COR-L47 (cell line): Measurements from ENCODE around the gene AHRR.
A peak's percentile ranks its signal among the peaks of the same experiment; 100 is the strongest.

ENCODE experiments used
- DNase-seq: peaks from one replicate; lab custom pipeline; 2025; lab: John Stamatoyannopoulos, UW

The AHRR gene

DNA sequence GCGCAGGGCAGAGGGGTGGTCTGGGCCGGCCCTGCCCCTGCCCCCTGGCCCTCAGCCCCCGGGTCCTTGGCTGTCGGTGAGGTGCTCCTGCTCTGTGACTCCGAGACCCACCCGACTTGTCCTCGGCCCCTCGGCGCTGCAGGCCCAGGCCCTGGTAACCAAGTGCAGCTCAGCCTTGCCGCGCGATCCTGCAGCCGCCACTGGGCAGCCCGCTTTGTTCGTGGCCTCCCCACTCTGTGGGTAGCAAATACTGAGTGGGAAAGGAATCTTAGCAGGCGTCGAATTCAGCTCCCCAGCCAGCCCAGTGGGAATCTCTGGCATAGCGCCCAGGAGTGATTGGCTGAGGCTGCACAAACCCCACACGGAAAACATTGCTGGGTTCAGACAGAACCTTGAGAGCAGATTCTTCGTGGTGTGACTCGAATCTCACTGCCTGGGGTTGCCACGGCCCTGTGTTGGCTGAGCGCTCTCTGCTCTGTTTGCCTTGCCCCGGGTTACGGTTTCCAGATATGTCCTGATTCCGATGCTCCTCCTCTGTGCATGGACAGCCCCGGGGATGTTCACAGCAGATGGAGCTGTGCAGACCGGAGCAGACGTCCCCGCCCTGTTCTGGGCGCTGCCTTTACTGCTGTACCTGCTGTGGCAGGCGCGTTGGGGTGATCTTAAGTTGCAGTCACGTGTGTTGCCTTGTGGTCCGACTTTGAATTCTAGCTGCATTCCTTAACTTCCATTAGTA, 108.1 kb downstream of the AHRR start:
- peak; percentile 60 for DNase-seq

DNA sequence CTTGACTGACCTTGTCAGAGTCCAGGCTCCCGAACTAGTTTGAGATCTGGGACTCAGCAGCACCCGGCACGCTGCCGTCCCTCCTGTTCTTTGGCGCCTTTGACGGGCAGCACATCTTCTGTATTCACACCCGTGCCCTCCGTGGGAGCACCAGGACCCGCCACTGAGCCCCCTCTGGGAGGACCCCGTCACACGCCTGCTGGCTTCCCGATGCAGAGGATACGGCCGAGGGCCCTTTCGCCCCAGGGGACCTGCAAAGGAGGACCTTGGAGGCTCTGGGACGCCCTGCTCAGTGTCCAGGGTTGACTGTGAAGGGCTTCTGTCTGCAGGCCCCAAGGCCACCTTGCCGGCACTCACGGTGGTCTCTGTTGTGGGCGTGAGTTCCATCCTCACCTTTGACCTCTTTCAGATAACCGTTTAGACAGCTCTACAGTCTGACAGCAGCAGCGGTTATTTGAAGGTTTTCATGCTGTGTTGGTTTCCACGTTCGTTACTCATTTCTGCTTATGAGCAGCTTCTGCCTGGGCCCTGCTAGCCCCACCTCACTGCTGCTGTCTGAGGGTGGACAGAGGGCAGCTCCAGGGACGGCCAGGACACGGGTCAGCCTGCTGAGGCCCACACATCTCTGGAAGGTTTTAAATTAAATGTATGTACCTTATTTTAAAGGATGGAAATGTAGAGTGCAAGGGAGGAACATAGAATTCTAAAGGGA, 108.9 kb downstream of the AHRR start:
- DNase-seq = no peak

DNA sequence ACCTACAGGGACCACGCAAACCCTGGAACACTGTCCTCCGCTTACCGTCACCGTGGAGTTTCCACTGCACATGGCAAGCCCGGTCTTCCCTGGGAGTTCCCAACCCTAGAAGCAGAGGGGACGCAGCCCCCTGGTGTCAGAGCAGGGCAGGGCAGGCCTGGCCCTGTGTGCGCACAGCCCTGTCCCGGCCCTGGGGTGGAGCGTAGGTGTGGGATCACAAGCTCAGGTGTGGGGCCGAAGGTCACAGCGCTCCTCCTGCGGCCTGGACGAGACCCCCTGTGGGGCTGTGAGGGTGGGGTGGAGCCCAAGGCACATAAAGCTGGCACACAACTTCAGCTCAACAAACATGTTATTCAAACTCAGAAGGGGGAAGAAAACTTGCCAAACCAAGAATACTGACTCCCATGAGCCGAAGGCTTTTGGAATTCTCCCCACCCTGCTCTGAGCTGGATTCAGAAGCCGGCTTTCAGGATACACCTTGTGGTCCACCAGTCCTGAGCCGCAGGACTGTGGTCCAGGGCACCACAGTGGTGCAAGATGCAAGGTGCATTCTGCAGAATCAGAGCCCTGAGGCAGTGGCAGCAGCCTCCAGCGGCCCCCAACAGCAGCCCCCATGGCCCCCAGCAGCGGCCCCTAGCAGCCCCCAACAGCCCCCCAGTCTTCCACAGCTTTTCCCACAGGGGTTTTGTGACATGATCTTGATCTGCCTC, 109.6 kb downstream of the AHRR start:
- peak; percentile 55 for DNase-seq

DNA sequence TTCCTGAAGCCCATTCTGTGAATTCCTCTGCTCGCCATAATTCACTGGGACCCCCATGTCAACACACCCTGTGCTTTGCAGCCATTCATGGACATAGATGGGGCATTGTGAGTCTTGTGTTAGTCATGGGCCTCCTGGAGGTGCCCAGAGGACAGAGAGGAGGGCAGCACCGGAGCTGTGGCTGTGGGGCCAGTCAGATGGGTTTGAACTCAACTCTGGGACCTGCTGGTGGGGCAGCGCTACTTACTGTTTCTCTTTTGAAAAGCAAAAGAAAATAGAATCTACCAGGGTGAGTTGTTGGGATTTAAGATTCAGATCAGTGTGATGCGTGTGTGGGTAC, 110.2 kb downstream of the AHRR start:
- no peak for DNase-seq

DNA sequence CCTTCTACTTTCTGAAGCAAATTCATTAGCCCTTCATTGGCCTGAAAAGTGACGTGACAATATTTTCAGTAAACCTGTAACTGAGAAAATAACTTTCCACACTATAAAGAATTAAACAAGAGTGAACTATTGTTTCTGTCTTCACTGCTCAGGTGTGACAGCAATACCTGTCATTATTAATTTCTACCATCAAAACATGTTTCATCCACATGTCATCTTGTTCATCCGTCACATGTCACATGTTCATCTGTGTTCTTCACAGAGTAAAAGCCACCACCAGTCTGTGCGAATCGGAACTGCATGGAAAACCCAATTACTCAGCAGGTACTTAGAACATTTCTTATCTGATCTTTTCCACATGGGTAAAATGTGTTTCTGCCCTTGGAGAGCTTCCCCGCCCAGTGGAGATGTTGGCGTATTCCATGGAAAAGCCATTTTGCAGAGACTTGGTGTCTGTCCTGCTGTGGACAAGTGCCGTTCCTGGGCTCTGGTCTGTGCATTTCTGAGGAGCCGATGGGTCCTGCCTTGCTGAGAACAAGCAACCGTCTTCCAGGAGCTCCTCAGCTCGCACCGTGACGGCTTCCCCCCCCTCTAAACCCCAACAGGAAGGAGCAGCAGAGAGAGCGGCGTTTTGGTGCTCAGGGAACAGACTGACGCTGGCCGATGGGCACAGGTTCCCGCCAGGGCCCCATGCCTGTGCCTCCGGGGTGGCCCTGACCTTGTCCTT, 110.8 kb downstream of the AHRR start:
- DNase-seq = no peak

DNA sequence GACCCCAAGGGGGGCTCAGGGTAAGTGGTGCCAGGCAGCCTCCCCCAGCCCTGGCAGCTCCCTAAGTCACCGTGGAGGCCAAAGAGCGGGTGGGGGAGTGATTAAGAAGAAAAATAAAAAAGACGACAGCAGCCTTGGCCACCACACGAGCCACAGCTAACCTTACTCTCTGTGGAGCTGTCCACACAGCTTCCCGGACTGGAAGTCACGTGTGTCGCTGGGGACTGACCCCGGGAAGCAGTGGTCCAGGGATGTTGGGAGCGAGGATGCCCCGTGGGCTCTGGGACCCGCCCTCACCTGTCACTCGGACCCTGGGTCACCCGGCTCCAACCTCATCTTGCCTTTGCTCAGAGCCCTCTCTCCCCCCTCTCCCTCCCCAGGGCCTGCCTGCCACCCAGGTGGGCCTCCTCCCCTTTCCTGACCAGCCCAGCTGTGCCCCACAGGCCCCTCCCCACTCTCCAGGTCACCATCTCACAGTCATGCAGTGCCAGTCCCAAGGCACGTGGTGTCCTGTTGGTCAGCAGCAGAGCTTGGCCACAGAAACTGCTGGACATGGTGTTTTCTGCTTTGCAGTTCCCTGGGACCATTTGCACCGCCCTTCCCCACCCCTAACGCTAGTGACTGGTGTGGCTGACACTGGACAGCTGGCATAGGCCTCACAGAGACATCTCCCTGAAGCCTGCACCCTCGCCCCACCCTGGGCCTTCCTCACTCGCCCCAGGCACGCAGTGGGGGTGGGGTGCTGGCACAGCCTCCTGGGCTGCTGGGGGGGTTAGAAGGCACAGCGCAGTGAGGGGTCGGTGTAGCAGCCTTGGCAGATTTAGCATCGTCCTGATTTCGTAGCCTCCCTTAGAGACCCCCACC, 111.6 kb downstream of the AHRR start:
- no peak for DNase-seq

DNA sequence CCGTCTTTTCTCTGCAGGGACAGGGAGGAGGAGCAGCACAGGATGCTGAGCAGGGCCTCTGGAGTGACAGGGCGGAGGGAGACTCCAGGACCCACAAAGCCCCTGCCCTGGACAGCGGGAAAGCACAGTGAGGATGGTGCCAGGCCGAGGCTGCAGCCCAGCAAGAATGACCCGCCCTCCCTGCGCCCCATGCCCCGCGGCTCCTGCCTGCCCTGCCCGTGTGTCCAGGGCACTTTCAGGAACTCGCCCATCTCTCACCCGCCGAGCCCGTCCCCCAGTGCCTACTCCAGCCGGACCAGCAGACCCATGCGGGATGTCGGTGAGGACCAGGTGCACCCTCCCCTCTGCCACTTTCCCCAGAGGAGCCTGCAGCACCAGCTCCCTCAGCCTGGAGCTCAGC, 112.3 kb downstream of the AHRR start:
- DNase-seq = no peak

DNA sequence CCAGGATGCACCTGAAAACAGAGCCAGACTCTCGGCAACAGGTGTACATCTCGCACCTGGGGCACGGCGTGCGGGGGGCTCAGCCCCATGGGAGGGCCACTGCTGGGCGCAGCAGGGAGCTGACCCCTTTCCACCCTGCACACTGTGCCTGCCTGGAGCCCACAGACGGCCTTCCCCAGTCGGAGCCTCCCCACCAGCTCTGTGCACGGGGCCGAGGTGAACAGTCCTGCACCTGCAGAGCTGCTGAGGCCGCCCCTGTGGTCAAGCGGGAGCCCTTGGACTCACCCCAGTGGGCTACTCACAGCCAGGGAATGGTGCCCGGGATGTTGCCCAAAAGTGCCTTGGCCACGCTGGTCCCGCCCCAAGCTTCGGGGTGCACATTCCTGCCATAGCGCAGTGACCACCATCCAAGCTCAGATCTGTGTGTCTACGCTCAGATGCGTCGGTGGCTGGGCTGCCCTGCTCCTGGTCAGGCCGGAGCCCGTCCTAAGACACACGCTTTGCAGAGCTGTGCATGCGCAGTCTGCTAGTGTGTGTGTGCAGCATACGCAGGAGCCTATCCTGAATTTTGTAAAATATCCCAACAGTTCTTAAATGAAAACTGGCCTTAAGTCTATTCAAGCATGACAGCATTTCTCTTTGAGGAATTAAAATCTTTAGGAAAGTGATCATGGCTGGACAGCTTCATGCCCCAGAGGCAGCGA, 113.1 kb downstream of the AHRR start:
- no peak for DNase-seq

DNA sequence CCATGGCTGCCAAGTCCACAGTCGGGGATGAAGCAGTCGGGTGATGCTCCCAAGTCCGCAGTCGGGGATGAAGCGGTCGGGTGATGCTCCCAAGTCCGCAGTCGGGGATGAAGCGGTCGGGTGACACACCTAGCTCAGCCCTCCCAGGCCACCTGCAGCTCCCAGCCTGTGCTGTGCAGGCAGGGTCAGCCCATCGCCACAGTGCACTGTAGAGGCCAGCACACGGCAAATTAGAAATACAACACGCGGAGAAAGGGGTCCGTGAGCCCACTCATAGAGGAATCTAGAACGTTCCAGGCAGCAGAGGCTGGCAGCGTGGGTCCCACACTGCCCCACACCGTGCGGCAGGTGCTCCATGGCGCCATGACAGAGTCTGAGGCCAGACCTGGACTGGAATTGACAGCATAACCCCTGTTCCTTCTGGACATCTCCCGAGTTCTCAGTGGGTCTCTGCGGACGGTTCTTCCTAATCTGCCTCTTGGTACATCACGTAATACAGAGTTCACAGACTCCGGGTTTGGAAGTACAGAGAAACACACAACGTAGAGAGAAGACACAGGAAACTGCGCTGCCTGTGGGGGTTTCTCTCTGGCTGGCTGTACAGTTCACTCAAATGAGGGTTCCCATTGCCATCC, 113.8 kb downstream of the AHRR start:
- DNase-seq = no peak

DNA sequence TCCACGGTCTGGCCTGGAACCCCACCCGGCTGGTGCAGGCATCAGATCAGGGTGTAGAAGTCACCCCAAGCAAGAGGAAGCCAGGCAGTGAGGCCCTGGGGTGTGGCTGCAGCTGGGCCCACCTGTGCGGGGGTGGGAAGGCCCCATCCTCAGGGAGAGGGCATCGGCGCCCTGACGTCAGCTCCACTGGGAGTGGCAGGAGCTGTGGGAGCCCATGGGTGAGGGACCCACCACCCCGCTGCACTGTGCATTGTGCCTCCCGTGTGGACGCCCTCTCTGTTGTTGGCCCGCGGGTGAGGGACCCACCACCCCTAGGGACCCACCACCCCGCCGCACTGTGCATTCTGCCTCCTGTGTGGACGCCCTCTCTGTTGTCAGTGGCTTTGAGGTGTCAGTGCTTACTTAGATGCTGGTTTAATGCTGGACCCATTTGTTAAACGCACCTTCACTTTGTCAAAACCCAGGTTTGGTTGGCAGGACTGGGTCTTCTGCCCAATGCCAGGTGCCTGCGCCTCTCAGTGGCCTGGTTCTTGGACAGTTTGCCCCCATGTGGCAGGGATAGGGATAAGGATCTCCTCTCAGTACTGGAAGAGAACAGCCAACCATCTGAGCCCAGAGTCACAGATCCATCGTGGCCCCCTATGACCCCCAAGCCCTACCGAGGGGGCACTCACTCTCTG, 114.6 kb downstream of the AHRR start:
- peak; percentile 32 for DNase-seq

DNA sequence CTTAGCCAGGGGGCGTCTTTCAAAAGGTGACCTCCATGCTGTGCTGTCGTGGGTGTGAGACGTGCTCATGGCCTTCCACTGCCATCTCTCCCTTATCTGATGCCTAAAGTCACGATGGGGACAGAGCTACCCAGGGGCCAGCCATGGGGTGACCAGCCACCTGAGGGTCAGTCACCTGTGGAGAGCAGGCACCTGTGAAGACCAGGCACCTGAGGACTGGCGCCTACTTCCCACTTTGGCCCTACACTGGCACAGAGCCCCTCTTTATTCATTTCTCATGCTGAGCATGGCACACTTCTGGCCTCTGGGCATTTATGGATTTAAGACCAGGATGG, 115.1 kb downstream of the AHRR start:
- no peak for DNase-seq

DNA sequence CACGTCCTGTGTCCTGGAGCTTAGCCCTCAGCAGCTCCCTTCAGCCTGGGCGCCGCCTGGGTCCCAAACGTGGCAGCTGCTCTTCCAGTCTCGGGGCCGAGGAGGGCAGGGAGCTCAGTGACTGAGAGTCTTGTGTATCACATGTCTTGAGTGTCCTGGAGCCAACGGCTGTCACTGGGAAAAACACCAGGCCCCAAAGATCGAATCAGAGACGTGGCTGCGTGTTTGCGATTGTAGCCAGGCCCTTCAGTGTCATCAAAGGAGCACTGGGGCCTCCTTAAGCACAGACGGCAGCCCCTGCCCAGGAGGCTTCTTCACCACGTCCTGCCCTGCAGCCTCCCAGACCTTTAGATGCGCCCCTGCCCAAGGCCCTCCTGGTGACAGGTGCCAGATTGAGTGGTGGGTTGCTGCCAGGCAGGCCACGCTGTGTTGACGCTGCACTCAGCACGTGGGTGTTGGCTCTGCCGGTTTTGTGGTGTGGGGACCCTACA, 115.8 kb downstream of the AHRR start:
- no peak for DNase-seq

DNA sequence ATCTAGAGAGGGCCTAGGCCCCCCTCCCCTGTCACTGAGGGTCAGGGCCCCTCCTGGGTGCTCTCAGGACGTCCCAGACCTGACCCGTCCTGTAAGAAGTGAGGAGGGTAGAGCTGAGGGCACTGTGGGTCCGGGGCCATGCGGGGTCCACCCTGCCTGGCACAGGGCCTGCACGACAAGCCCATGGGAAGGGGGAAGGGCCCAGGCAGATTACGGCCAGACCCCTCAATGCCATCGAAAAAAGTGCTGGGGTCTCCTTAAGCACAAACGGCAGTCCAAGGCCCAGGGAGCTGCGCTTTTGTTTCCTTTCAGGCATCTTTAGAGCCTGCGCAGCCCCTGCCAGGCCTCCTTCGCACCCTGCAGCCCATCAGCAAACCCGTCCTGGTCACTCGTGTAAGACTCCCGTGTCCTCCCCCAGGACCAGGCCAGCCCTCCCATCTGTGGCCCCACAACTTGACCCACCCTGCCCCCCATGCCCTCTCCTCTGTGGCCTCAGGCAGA, 117.0 kb downstream of the AHRR start:
- DNase-seq = no peak

DNA sequence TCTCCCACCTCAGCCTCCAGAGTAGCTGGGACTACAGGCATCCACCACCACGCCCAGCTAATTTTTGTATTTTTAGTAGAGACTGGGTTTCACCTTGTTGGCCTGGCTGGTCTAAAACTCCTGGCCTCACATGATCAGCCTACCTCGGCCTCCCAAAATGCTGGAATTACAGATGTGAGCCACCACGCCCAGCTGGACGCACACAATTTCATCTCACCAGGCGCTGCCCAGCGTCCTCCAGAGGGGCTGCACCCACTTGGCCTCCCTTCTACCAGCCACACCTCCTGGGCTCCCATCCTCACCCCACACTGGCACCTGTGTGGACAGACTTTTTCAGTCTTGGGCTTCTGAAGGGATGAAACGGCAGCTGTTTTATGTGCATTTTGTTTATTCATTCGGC, 117.7 kb downstream of the AHRR start:
- no peak for DNase-seq

DNA sequence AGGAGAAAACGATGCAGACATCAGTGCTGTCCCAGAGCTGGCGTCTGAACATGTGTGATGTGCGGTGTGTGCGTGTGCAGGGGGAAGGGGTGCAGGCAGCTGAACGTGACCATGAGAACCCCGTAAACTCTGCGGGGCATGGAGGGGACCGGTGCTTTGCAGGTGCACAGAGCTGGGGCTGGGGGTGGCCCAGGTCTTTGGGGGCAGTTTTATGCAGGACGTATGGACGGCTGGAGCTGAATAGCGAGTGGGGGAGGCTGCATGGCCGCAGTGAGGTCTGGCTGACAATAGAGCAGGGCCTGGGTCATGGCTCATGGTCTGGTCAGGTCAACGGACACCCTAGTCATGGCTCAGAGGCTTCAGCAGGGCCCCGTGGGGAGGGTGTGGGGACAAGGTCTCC, 118.1 kb downstream of the AHRR start:
- DNase-seq = no peak

DNA sequence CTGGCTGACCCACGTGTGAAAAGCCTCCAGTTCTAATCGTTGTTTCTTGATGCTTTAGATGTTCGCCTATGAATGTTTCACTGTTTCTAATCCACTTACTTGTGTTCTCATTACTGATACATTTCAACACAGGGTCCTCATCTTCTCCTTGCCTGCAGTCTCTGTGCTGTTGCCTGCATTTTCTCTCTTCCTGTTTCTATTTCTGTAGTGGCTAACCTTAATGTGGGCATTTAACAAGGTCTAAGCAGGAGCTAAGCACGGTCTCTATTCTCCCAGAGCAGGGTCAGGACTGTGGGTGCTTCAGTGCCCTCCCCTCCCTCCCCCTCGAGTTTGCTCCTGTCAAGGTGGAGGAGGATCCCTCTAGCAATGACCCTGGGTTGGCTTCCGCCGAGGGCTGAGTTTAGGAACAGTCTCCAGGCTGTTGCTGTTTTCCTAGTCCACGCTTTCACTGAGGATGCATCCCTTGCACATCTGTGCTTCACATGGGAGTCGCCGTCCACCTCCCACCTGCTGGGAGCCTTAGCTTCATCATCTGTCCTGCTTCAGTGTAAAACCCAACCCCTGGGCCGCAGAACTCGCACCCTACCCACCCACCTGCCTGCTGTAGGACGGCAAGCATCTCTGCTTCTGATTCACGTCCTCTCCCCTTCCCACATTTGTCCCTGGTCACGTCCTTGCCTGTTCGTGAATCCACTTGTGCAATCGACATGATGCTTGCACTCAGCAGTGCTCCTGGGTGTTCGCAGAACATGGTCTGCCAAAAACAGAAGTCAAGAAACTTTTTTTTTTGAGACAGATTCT, 119.1 kb downstream of the AHRR start:
- DNase-seq = no peak

DNA sequence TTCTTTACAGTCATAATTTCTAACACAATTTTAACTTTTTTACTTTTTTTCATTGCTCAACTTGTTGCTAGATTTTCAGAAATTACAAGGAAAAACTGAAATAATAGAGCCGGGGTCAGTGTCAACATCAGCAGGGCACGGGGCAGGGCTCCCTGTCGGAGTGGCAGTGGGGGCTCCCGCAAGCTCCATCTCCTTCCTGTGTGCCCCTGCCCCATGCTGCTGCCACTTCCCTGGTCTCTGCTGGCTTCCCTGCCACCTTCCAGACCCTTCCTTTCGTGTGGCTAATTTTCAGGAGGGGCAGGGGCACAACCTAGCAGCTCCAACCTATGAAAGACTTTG, 120.5 kb downstream of the AHRR start:
- DNase-seq = no peak

DNA sequence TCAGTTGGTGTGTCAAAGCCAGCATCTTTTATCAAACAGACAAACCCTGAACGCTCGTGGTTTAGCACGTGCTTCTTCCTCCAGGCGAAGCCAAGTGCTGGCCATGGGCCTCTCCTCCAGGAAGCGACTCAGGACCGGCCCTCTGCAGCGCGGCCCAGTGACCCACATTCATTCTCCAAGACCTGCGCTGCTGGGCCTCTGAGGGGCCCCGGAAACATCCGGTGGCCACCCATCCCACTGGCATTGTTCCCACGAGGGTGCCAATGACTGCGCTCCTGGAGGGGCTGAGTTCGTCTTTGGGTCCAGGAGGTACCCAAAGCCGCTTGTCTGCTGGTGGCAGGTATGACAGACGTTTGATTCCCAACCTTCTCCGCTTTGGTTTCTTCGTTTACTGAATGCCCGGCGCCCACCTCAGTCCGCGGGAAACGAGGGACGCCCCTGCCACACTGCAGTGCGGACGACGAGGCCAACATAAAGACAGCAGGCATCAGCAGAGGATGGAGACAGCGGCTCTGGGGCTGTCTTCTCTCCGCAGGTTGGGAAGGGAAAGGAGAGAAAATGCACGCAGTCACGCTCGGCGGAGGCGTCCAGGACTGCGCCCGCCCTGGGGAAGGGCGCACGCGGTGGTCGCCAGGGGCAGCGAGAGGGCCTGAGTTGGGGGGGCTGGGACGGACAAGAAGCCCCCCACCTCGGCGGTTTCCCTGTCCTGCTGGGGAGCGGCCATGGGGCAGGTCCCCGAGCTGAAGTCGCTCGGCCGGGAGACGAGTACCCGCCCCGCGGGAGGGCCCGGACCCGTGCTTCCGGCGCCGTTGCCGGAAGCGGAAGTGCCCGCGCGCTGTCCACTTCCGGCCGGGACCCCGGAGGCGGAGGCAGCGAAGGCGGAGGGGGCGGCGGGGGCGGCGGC, 121.1 kb downstream of the AHRR start, which contains the start of gene EXOC3:
TSS of gene EXOC3 (plus strand) at position 842 of the 904 bp plus-strand sequence. CDS start 3,030 bp downstream, outside the sequence.
- peak; percentile 60 for DNase-seq
